CD1c-positive myeloid dendritic cell (primary cell): ENCODE data around the gene PODXL2.

Experiments
- DNase-seq: peaks from one replicate; pipeline ENCODE4 v3.0.0-alpha.2; 2016; ENCODE audit errors: extremely low spot score

Gene PODXL2

DNA sequence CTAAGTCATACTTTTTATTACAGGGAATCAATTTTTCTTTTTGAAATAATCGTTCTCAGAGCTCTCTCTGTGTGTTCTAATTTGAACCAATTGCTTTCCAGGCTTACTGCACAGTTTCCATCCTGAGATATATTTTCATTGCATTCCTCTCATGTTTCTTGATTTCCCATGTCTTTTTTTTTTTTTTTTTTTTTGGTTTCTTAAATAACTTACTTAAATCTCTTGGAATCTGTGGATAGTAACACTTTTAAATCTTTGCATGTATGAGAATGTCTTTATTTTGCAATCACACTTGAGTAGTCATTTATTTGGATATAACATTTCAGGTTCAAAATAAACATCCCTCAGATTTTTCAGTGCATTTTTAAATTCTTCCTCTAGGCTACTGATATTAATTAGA is 29.2 kb downstream of the PODXL2 start:
- DNase-seq, result no peak

GRCh38 chr3:127660621-127661251 is 31.8 kb downstream of the PODXL2 start:
- DNase-seq, result no peak

DNA sequence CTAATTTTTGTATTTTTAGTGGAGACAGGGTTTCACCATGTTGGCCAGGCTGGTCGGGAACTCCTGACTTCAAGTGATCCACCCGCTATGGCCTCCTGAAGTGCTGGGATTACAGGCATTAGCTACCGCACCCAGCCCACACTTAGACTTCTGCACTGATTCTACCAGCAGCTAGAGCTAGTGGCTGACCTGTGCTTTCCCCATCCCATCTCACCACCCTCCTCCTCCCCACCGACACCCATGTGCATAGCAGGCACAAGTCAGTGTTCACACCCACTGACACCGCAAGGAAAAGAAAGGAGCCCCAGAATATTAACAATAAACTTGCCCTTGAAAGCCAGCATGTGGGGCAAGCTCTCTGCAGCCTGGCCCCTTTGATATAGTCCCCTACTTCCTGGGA is 32.6 kb downstream of the PODXL2 start:
- DNase-seq, result no peak

DNA sequence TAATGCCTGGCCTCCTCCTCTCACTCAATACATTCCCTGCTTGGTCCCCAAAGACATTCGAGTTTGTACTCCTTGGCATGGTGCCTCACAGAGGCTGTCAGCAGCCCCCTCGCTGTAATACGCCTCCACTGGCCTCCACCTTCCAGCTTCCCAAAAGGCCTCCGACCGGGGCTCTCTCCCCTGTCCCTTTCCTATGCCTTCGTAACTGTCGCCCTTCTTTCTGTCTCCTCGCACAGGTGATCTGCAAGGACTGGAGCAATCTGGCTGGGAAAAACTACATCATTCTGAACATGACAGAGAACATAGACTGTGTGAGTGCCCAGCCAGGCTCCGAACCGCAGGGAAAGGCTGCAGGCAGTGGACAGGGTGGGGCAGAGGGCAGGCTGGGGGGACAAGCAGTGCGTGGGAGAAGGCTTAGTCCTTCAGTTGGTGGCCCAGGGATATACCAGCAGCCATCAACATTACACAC is 33.0 kb downstream of the PODXL2 start:
- DNase-seq, result no peak

- no peak for DNase-seq
Measured at GRCh38 chr3:127663151-127663550, 34.2 kb downstream of the PODXL2 start.

- DNase-seq, result no peak
Measured at GRCh38 chr3:127665165-127665564, 36.2 kb downstream of the PODXL2 start.

- no peak for DNase-seq
Measured at GRCh38 chr3:127665586-127665985, 36.6 kb downstream of the PODXL2 start.

DNA sequence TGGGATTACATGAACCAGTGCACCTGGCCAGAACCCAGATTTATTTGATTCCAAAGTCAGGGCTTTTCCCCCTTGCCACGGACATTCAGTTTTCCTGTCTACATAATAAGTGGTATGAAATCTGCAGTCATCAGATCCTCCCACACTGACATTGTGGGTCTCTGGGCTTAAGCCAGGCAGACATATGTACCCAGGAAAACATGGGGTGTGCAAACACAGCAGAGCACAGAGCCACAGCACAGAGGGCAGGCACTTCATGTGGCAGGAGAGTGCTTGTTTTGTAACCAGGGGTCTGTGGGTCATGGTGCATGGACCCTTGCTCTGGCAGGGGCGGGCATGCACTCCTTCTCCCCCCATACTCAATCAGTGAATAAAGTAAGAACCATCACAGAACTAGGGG is 37.7 kb downstream of the PODXL2 start:
- no peak for DNase-seq

DNA sequence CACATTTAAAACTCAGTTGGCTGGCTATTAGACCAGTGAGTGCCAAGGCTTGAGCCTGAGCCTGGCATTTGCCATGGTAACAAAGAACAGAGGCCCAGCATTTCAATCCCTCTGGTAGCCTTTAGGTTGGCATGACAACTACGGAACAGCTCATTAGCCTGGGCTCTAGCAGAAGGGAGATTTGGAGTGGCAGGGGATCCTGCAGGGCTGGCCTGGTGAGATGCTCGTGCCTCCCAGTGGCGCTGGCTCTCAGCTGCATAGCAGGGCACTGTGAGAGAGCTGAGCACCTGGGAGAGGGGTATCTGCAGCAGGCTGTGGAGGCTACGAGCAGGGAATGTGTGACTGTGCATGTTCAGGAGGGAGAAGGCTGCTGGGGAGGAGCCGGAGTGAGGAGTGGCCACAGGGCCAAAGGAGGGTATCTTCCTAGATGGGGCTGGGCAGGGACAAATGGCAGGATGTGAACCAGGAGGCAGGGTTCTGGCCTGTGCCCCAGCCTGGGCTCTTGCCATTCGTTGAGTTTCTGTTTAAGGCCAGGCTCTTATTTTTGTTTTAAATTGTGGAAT is 38.2 kb downstream of the PODXL2 start:
- no peak for DNase-seq

GRCh38 chr3:127668906-127669305 is 39.9 kb downstream of the PODXL2 start:
- no peak for DNase-seq

GRCh38 chr3:127669541-127670228 is 40.7 kb downstream of the PODXL2 start:
- DNase-seq, result no peak

- no peak for DNase-seq
Measured at GRCh38 chr3:127670229-127670559, 41.2 kb downstream of the PODXL2 start.

GRCh38 chr3:127670761-127671522 is 42.0 kb downstream of the PODXL2 start:
- no peak for DNase-seq

GRCh38 chr3:127671523-127672428 is 42.8 kb downstream of the PODXL2 start:
- peak; percentile 11 for DNase-seq

GRCh38 chr3:127672429-127673190 is 43.6 kb downstream of the PODXL2 start, which contains the start of gene ABTB1:
Gene ABTB1 (plus strand): TSS chr3:127672952. CDS start chr3:127673026, 74 bp downstream.
- DNase-seq, result peak; percentile 89

DNA sequence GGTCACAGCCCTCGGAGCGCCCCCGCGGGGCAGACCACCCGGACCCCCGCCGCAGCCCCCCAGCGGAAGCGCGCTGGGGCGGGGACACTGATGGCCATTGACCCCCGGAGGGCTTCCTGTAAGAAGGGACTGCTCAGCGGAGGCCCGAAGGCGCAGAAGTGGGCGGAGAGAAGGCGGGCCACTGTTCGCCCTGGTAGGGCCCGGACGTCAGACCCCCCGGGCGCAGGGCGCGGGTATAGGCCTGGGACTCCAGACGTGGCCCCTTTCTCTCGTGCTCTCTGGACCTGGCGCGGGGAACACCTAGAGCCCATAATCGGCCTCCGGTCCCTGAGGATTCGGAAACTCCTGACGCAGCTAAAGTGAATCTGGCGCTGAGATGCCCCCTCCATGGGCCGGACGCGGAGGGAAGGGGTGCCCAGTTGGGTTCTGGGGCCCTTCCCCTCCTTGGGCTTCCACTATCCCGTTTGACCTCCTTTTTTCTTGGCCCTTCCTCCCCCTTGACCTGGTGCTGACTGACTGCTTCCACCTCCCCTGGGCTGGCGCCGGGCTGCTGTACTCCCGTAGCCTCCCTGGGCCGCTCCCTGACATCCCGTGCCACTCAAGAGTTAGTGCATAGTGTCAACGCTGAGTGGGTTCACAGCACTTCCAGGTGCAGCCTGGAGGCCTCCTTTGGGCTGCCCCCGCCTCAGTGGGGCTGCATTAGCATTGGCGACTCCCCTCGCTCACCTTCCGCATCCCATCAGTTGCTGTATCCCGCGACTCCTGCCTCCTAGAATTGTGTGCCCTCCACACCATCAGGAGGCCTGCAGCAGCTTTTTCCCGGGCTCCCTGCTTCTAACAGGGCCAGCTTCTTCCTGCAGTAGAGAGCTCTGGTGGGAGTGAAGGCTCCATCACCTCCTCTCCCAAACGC is 44.5 kb downstream of the PODXL2 start:
- peak; percentile 20 for DNase-seq

DNA sequence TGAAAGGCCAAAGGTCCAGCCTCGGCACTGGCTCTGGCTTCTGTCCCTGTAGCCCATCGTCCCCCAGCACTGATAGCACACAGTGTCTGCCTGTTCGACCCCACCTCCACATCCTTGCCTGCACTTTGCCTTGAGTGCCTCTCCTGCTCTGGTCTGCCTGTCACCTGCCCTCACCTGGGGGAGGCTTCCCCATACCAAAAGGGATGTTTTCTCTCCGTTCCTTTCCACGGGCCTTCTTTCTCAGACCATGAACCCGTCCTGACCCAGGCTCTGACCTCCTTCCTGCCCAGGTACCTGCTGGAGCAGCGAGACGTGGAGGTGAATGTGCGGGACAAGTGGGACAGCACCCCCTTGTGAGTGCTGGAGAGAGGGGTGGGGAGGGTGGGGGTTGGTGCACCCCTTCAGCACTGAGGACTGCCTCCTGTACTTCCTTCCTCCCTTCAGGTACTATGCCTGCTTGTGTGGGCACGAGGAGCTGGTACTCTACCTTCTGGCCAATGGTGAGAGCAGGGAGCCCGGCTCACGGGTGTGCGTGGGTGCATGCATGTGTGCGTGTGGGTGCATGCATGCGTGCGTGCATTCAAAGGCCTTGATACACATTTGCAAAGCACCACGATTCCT is 45.2 kb downstream of the PODXL2 start:
- DNase-seq, result no peak

GRCh38 chr3:127674790-127675189 is 45.8 kb downstream of the PODXL2 start:
- DNase-seq, result no peak
